Keratinocyte (primary cell): ENCODE measurements around the gene THAP2. TPM values are rescaled to one million over a fixed set of nuclear protein-coding genes. Genes with fewer than 3 reads are reported as not detected.
A peak's percentile ranks its signal among the peaks of the same experiment; 100 is the strongest.
"Not testable (repeated sequence)": the region's sequence is repeated elsewhere in the genome, so short reads cannot be mapped to it uniquely, and the experiment has no call there.

Experiments used
- DNase-seq: peaks from one replicate; pipeline ENCODE4 v3.0.0-alpha.2; 2011; ENCODE audit warnings: low read depth, missing footprints, low spot score
- FAIRE-seq: peaks from 2 replicates; lab custom pipeline; 2011; peaks lifted over from hg19 to GRCh38; lab: Jason Lieb, UNC
- H2AFZ ChIP-seq: 2 replicates; pipeline ENCODE4 v1.6.0; 2012; ENCODE audit warnings: low read length, control low read depth, inconsistent platforms; ENCODE audit not compliant: control insufficient read depth
- H3K27ac ChIP-seq: 2 replicates; pipeline ENCODE4 v1.5.1; 2011; ENCODE audit warnings: low read length; ENCODE audit not compliant: control insufficient read depth, insufficient read depth
- H3K27me3 ChIP-seq: 3 replicates; pipeline ENCODE4 v1.6.0; 2011; ENCODE audit warnings: low read length; ENCODE audit not compliant: control insufficient read depth, insufficient read depth; ENCODE audit errors: extremely low read depth
- H3K36me3 ChIP-seq, 2 experiments: 2 replicates in 1 of 2; 3 replicates in 1 of 2; pipeline ENCODE4 v1.5.1; 2011; ENCODE audit warnings: low read length in 2 of 2, mild to moderate bottlenecking in 1 of 2; ENCODE audit not compliant: control insufficient read depth in 2 of 2, insufficient read depth in 2 of 2; ENCODE audit errors: extremely low read depth in 1 of 2
- H3K4me1 ChIP-seq: 3 replicates; pipeline ENCODE4 v1.5.1; 2011; ENCODE audit warnings: low read length; ENCODE audit not compliant: control insufficient read depth, insufficient read depth; ENCODE audit errors: extremely low read depth
- H3K4me2 ChIP-seq: 3 replicates; pipeline ENCODE4 v1.6.0; 2011; ENCODE audit warnings: low read depth, low read length; ENCODE audit not compliant: control insufficient read depth, insufficient read depth; ENCODE audit errors: extremely low read depth
- H3K4me3 ChIP-seq, 3 experiments: fragments of 200-600 bp in 1 of 3; sonication (generic) in 1 of 3; 2 replicates in 2 of 3; 3 replicates in 1 of 3; pipeline ENCODE4 v1.5.1; 2011 to 2016; ENCODE audit warnings: low read length in 3 of 3, mild to moderate bottlenecking in 3 of 3, control low read depth in 2 of 3, inconsistent platforms in 1 of 3, low read depth in 1 of 3, mixed read lengths in 1 of 3, mixed run types in 1 of 3, moderate library complexity in 1 of 3; ENCODE audit not compliant: control insufficient read depth in 2 of 3, insufficient read depth in 2 of 3; ENCODE audit errors: extremely low read depth in 1 of 3
- H3K79me2 ChIP-seq: 2 replicates; pipeline ENCODE4 v1.6.0; 2012; ENCODE audit warnings: low read length; ENCODE audit not compliant: control insufficient read depth, insufficient read depth
- H3K9ac ChIP-seq: 3 replicates; pipeline ENCODE4 v1.6.0; 2011; ENCODE audit warnings: low read length; ENCODE audit not compliant: control insufficient read depth, insufficient read depth; ENCODE audit errors: extremely low read depth
- H3K9me1 ChIP-seq: 3 replicates; pipeline ENCODE4 v1.6.0; 2011; ENCODE audit warnings: low read length; ENCODE audit not compliant: control insufficient read depth, insufficient read depth; ENCODE audit errors: extremely low read depth
- H3K9me3 ChIP-seq: 2 replicates; pipeline ENCODE4 v1.5.1; 2012; ENCODE audit warnings: low read depth, low read length; ENCODE audit not compliant: control insufficient read depth
- H4K20me1 ChIP-seq: 3 replicates; pipeline ENCODE4 v1.6.0; 2011; ENCODE audit warnings: low read length; ENCODE audit not compliant: control insufficient read depth, insufficient read depth; ENCODE audit errors: extremely low read depth
- CTCF ChIP-seq, 3 experiments: IDR thresholded peaks in 1 of 3; conservative IDR thresholded peaks in 1 of 3; optimal IDR thresholded peaks in 1 of 3; 2 replicates in 2 of 3; 3 replicates in 1 of 3; pipeline versions ENCODE3 to v1.5.1; 2011; ENCODE audit warnings: low read length in 3 of 3, mild to moderate bottlenecking in 3 of 3, moderate library complexity in 2 of 3, control low read depth in 1 of 3, inconsistent platforms in 1 of 3; ENCODE audit not compliant: insufficient read depth in 2 of 3; ENCODE audit errors: extremely low read depth in 1 of 3
- EZH2 ChIP-seq: IDR thresholded peaks from one replicate; pipeline ENCODE4 v1.6.1; 2012; ENCODE audit warnings: inconsistent platforms, mild to moderate bottlenecking, low read length, moderate library complexity
- dilution Hi-C: fragments of 300-500 bp; cut with MboI; formaldehyde crosslinking; loops from one replicate; pipeline ENCODE4 v1.7.0; 2020; ENCODE audit warnings: low sequenced_read_pairs; ENCODE audit not compliant: extremely low pct_ligation_motif_present
- polyA plus RNA-seq, 5 experiments: library from polyadenylated mRNA; depleted of rRNA in 3 of 5; stranded (reverse) in 3 of 5; stranded (forward) in 1 of 5; unstranded in 1 of 5; fragments of >200 nt; gene quantifications; 1 replicate in 1 of 5; 2 replicates in 3 of 5; 3 replicates in 1 of 5; pipeline versions ENCODE4 v1.2.1 to v1.2.3, GENCODE V29; 2011 to 2012; ENCODE audit warnings: missing spikeins in 2 of 5, low read depth in 1 of 5, low replicate concordance in 1 of 5

Gene THAP2
- polyA plus RNA-seq, 1 donor (not counting 4 experiments of a cell fraction or from before 2014, with no cell fraction given) = 4.4 TPM

GRCh38 chr12:71694099-71694820 is 30.2 kb downstream of the THAP2 start:
- Histone ChIP-seq H2AFZ (no peak overlapping the region), H3K36me3 (peaks cover 0 to 3% of the 10 kb centered on the region in 2 experiments), H3K9me3 (no peaks in the 10 kb centered on the region), H3K9me1 (no peaks in the 10 kb centered on the region), H4K20me1 (no peaks in the 10 kb centered on the region), H3K4me2 (peak overlapping the region; percentile 45), H3K79me2 (no peaks in the 10 kb centered on the region), H3K4me3 (no peak overlapping the region), H3K4me1 (peaks cover 20% of the 10 kb centered on the region), H3K9ac (no peak overlapping the region), H3K27me3 (no peaks in the 10 kb centered on the region), H3K27ac (peak overlapping the region; percentile 25)
- FAIRE-seq (peak; percentile 81), DNase-seq (no peak)
- dilution Hi-C loops = no loop called here
- TF ChIP-seq CTCF (optimal IDR thresholded peaks at IDR 0.05 in 1 of 3, IDR thresholded peaks at IDR 0.05 in 1 of 3, conservative IDR thresholded peaks at IDR 0.05 in 1 of 3; ENCODE audit: extremely low read depth in 1 of 3, insufficient read depth in 2 of 3, low read length in 3 of 3) (no peak), EZH2 (no peak)

GRCh38 chr12:71695782-71696181 is 31.7 kb downstream of the THAP2 start:
- H3K4me2 ChIP-seq = no peak overlapping the region
- FAIRE-seq (no peak), DNase-seq (no peak)
- dilution Hi-C loops = no loop called here
- no peak overlapping the region for H2AFZ ChIP-seq
- peaks cover 15% of the 10 kb centered on the region for H3K4me1 ChIP-seq
- H3K27me3 ChIP-seq = no peaks in the 10 kb centered on the region
- no peaks in the 10 kb centered on the region for H3K9me1 ChIP-seq
- H3K79me2 ChIP-seq = no peaks in the 10 kb centered on the region
- H3K9ac ChIP-seq = no peak overlapping the region
- H3K27ac ChIP-seq = no peak overlapping the region
- H4K20me1 ChIP-seq = no peaks in the 10 kb centered on the region
- no peak for TF ChIP-seq CTCF (optimal IDR thresholded peaks at IDR 0.05 in 1 of 3, IDR thresholded peaks at IDR 0.05 in 1 of 3, conservative IDR thresholded peaks at IDR 0.05 in 1 of 3; ENCODE audit: extremely low read depth in 1 of 3, insufficient read depth in 2 of 3, low read length in 3 of 3)
- TF ChIP-seq EZH2 = no peak
- peaks cover 0 to 4% of the 10 kb centered on the region in 2 experiments for H3K36me3 ChIP-seq
- H3K9me3 ChIP-seq = no peaks in the 10 kb centered on the region
- H3K4me3 ChIP-seq = no peak overlapping the region

GRCh38 chr12:71702181-71702580 is 38.1 kb downstream of the THAP2 start:
- H3K9me1 ChIP-seq, DNase-seq, FAIRE-seq, dilution Hi-C loops, H4K20me1 ChIP-seq, H3K4me3 ChIP-seq, H3K36me3 ChIP-seq, H3K9ac ChIP-seq, H3K79me2 ChIP-seq, H3K9me3 ChIP-seq, H3K27me3 ChIP-seq, H3K4me2 ChIP-seq: not testable (repeated sequence)
- Histone ChIP-seq H2AFZ (peak overlapping the region; percentile 18), H3K27ac (peak overlapping the region; percentile 54), H3K4me1 (peaks cover 11% of the 10 kb centered on the region)
